LNCAP (cell line): ENCODE data around the gene PRIMA1.
A peak's percentile ranks its signal among the peaks of the same experiment; 100 is the strongest.

Source experiments
- TF ChIP-seq, protein P1 (sequence below): fragments of 450-650 bp; IDR thresholded peaks from 2 replicates; pipeline ENCODE4 v1.5.1; 2017; ENCODE audit warnings: mild to moderate bottlenecking

Gene PRIMA1

DNA sequence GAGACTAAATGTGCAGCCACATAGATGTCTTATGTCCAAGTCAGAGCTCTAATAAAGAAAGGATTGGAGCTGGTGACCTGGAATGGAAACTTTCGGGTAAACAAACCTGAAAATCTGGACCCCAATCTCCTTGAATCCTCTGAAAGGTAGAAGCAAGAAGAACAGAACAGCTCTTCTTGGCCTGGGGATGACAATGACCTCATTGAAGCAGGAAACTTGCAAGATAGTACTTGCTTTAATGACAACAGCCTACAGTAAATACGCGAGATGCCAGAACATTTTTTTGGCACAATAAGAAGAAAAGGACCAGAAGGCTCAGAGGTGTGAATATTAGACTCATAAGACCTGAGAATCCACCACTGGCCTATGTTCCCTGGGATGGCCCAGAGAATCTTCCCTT lies 4.1 kb upstream of the PRIMA1 start:
- TF ChIP-seq, protein P1, sequence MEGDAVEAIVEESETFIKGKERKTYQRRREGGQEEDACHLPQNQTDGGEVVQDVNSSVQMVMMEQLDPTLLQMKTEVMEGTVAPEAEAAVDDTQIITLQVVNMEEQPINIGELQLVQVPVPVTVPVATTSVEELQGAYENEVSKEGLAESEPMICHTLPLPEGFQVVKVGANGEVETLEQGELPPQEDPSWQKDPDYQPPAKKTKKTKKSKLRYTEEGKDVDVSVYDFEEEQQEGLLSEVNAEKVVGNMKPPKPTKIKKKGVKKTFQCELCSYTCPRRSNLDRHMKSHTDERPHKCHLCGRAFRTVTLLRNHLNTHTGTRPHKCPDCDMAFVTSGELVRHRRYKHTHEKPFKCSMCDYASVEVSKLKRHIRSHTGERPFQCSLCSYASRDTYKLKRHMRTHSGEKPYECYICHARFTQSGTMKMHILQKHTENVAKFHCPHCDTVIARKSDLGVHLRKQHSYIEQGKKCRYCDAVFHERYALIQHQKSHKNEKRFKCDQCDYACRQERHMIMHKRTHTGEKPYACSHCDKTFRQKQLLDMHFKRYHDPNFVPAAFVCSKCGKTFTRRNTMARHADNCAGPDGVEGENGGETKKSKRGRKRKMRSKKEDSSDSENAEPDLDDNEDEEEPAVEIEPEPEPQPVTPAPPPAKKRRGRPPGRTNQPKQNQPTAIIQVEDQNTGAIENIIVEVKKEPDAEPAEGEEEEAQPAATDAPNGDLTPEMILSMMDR, result no peak

DNA sequence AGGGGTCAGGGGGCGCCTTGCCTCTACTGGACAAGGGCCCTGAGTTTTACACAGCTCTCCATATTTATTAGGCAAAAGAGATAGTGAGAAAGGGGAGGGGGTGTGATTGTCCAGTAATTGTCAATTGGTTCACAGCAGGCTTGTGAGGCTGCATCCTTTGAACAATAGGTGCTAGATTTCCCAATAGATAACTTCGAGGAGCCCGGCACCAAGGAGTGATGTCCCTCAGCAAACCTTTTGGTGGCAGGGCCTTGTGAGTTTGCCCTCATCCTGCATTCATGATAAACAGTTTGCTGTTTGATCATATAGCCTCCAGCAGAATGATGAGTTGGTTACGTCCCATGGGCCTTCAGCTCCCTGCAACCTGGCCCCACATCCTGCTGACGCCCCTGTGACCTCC lies 2.7 kb upstream of the PRIMA1 start:
- TF ChIP-seq, protein P1, result no peak

DNA sequence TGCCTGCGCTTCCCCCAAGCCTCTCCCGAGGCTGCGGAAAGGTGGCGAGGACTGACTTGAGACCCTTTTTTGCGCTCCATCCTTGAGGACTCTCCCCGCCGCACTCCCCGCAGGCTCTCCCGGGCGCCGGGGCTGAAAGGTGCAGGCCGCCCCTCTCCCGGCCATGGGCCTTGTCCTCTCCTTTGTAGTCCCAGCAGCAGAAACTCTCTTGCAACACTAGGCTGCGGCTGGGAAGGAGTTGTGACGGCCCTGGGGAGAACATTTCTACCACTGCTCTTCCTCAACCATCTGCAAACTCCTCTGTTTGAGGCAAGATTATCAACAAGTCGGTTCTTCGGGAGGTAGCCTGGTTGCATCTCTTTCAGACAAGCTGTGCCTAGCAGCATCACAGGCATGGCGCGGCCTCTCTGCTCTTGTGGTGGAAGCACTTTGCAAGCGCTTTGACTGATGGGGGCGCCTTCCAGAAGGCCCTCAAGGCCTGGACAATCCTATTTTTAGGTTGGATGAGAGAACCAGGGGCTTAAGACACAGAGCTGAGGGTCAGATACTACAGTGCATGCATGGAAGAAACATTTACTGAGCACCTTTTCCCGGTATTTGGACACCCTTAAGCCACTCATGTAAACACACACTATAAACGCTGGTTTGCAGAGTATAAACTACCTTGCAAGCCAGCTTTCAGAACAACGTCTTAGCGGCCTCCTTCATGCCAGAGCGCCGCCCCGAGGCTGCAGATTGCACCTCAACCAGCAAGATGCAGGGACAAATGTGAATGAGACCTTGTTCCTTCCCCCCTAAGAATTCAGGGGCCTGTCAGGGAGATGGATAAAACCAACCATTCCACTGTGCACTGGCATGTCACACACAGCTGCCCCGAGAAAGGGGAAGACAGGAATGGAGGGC lies 1.2 kb upstream of the PRIMA1 start:
- TF ChIP-seq, protein P1, result no peak

DNA sequence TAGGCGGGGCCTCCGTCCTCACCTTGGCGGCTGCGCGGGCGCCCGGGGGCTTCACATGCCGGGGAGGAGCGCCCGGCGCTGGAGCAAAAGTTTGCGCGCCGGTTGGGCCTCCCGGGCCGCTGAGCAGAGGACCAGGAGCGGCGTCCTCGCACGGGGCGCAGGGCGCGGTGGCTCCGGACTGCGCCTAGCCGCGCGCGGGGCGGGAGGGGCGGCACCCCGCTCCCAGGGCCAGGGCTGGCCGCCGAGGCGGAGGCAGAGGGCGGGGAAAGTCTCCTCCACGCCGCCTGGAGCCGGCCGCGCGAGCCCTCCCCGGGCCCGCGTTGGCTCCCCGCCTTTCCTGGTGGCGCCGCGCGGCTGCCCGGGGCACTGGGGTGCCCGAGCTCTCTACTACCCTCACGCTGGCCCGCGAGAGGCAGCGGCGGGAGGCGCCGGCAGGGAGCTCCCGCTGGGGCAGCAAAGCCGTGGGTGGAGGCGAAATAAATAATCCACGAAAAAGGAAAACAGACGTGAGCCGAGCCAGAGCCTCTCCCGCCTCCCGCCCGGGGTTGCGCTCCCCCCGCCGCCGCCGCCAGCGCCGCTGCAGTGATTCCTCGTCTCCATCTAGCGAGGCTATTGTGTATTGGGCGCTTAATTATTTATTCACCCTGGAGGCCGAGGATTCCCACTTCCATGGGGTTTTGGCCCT lies 400 bp upstream of the PRIMA1 start:
- TF ChIP-seq, protein P1, result peak; percentile 28; the same call in 1 of the 2 replicates

DNA sequence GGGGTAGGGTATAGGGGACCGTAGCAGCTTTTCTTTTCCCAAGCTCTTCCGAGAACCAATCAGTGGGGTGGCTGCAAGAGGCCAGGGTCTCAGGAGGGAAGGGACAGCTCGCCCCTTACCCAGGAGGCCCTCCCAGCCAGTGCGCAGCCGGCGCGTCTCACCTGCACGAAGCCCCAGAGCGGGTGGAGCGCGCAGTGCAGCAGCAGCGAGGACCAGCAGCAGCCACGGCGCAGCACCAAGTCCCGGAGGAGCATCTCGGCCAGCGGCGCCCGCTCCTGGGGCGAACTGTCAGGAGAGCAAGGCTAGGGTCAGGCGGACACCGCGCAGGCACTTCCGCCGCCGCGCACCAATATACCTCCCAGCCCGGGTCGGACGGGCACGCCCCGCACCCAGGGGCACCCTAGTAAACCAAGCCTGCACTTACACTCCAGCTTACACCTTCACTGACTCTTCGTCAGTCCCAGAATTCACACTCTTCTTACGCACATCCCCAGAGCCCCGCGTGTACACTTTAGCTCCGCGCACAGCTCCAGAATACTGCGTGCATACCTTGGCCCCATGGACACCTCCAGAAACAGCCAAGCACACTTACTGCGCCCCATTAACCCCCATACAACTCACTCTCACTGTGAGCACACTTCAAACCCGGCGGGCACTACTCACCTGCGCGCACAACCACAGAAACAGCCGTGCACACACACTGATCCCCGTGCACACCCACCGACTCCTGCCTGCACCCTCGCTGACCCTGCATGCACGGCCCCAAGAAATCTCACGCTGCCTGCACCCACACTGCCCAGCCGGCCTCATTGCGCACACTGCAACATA lies 606 bp downstream of the PRIMA1 start:
- TF ChIP-seq, protein P1, result no peak

DNA sequence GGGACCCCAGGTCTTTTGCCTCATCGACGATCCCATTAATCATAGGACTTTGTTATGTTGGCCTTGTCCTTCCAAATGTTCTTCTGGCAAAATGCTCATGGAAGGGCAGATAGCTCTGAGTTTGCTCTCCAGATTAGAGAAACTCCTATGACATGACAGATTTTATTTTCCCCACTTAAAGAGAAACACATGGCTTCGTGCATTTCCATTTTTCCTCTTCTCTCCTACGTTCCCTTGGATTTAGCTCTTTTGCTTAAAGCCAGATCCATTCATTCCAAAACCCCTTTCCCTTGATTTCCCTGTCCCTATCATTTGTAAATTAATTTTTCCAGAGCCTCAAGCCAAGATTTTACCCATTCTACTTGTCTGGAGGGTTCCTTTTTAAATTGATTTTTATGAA lies 2.9 kb downstream of the PRIMA1 start:
- TF ChIP-seq, protein P1, result no peak

DNA sequence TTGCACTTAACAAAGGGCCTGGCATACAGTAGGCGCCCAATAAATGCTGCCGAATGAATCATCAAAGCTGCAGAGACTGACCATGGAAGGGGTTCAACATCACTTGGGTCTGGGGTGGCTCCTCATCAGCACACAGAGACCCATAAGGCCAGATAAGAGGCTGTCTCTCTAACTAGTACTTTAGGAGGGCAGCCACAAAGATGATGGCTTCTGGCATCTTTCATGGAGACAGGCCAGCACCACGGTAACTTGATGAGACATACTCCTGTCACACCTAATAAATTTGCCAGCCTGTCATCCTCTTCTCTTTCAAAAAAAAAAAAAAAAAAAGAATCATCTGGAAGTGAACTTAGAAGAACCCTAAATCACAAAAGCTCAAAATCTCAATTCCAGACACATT lies 3.4 kb downstream of the PRIMA1 start:
- TF ChIP-seq, protein P1, result no peak
